Smooth muscle cell of bladder (primary cell): ENCODE measurements around the gene AGAP3. TPM values are rescaled to one million over a fixed set of nuclear protein-coding genes. Genes with fewer than 3 reads are reported as not detected.

ENCODE experiments used
- total RNA-seq: library from RNA; depleted of rRNA; stranded (reverse); fragments of >200 nt; gene quantifications from 2 replicates; pipeline ENCODE4 v1.2.3, GENCODE V29; 2014

AGAP3 gene
- 26.2 and 40.4 TPM in 2 replicates for total RNA-seq

DNA sequence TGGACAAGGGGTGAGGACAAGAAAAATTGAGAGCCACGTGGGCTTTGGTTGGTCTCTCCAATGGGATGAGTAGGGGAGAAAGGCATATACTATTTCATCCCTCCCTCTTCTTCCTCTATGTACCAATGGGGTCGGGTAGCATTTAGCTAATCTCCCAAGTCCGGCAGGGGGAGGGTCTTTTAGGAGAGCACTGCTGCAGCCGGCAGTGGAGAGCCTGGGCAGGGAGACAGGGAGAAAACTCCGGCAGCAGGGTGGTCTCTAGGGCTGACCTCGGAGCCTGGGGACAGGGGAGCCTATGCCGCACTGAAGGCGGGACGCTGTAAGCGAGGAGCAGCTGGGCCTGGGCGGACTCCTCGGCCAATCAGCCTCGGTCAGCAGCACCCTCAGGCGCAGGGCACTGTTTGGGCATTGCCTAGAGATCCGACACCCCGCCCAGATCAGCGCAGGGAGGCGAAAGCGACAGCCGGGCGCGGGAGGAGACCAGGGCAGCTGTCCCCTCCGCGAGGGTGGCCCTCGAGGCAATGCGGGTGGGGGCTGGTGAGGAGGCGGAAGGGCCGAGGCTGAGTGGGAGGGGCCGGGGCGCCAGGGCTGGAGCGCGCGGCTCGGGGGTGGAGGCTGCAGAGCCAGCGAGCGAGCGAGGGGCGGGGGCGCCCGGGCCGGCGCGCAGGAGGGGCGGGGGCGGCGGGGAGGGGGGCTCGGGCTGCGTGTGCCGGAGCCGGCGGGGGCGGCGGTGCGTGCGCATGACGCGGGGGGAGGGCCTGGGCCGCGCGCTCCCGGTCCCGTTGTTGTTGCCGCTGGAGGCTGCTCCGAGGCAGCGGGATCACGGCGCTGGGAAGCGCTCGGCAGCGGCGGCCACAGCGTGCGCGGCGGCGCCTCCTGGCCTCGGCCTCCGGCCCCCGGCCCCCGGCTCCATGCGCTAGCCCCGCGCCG is at the start of gene AGAP3:
AGAP3 (plus strand) TSS at position 785 of the 930 bp plus-strand sequence. CDS start 267 bp downstream, outside the sequence.

DNA sequence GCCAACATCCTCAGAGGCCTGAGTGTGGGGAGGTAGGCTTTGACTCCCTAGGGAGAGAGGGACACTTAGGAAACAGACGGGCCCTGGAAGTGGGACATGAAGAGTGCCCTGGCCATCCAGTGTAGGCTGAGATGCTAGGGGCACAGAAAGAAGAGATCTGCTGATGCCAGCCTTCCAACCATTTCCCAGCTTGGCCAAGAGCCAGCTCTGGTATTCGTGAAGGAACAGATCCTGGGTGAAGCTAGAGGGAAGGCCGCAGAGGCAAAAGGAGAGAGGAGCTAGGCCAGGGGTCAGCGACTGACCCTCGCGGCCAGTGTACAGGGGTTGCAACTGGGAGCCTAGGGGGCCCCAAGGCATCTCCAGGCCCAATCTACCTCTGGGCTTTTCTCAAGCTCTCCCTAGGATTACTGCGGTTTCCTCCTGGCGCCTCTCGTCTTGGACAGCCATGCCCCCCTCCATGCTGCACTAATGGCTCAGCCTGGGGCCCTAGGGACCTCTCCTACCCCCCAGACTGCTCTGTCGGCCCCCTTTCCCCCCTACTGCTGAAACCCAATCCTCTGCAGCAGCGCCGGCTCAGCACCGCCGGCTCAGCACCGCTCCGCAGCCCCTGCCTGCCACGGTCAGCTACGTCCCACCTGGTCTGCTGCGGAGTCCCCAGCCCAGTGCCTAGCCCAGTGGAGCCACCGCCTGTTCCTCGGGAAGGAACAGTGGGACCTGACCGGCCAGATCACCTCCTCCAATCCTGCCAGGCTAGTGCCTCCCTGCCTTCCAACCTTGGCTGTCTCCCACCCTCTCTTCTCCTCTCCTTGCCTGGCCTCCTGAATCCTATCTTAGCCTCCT is 38.1 kb upstream of the AGAP3 start, which contains the start of gene ASIC3:
ASIC3 (plus strand) TSS at position 556 of the 840 bp plus-strand sequence. CDS start 355 bp downstream, outside the sequence.

DNA sequence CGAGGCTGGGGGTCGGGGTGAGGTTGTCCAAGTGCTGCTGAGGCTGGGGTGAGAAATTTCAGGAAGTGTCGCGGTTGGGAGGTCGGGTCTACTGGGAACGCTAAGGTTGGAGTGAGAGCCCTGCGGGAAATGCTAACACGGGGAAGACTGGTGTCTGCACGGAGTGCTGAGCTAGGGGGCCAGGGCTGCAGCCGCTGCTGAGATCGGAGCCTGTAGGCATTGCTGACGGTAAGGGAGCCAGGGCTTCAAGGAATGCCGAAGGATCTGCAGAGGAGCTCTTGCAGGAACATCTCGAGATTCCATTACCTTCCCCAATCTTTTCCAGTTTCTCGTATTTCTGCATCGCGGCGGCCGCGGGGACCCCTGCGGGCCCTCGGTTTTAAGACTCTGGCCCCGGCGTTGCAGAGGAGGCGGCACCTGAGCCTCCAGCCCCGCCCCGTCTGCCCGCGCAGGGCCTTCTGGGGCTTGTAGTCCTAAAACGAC is 28.7 kb upstream of the AGAP3 start, which contains the start of gene CDK5:
CDK5 (minus strand) TSS at position 392 of the 483 bp plus-strand sequence; CDS start at position 343, 49 bp downstream.

DNA sequence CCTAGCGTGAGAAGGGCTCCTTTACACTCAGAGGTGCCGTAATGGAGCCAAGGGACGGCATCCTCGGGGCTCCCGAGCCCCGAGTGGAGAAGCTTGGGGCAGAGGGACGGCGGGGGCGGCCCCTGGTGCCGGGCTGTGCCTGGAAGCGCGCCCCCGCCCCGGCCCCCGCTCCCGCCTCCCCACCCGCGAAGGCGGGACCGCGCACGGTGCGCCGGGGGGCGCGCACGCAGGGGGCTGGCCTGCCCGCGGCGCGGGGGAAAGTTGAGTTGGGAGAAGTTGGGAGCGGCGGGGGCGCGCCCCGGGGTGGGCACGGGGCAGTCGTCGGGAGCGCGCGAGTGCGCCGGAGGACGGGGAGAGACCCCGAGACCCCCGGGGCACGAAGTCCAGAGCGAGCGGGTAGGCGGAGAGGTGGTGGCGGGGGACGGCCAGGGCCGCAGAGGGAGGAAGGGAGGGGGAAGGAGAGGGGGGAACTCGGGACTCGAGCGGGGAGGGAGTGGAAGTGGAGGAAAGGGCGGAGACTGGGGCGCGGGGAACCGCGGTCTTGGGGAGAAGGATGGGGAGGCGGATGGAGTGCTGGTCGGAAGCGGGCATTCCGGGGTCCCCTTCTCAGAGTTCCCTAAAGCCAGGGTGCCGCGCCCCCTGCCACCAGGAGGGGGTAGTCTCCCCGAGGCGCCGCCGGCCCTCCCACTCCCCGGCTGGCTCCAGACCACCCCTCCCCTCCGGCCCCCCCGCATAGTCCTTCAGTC is 26.7 kb upstream of the AGAP3 start, which contains the start of gene SLC4A2:
SLC4A2 (plus strand) TSS at position 223 of the 746 bp plus-strand sequence. CDS start 2,399 bp downstream, outside the sequence.

DNA sequence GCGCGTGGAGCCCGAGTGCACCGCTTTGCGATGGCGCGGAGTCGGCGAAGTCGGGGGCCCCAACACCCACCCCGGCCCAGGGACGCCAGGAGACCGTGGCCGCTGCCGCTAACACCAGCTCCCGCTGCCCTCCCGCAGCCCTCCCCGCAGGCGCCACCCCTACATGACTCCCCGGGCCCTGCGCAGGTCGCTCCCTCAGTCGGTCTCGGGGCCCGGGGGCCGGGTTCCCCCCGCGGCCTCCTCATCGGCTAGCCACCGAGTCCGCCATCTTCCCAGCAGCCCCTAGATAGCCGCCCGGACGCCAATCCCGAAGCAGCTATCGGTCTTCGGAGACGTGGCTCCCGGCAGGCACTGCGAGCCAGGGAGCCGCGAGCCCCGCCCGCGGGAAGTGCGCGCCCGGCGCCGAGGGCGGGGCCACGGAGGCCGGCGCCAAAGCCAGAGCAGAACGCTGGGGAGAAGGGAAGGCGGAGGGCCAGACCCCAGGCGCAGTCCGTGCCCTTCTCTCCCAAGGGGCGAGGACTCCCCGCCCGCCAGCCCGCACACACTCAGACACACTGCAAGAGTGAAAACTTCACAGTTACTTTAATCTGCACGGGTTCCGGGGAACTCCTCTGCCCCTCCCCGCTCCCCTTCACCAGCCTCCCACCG is 5.6 kb upstream of the AGAP3 start, which contains the start of gene FASTK:
FASTK (minus strand) TSS at position 288 of the 648 bp plus-strand sequence; CDS start at position 245, 43 bp downstream.

DNA sequence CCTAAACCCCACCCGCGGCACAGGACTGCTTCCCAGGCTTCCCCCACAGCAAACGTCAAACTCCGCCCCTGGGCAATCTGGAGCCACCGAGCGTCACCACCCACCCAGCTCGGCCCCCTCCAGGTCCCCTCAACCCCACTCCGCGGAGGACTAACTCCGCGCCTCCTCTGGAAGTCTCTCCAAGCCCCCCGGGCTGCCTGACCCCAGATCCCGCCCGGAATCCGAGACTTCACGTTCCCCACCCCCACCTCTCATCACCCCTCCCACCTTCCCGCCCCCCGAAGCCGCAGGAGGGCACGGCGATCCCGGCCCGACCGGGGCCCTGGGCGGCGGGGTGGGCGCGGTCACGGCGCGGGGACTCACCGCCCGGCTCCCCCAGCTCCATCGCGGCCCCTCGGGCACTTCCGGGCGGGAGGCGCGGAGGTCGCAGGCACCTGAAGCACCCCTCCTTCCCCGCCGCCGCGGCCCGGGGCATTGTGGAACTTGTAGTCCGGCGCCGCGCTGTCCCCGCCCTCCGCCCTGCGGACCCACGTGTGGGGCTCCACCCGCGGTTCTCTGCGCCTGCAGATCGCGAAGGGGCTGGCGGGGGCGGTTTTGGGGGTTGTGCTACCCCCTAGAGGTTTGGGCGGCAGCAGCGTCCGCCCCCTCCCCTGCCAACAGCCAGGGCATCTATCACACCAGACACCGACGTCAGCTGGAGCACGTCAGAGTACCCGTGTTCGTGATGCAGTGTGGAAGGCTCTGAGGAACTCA is 3.0 kb upstream of the AGAP3 start, which contains the start of gene TMUB1:
TMUB1 (minus strand) TSS at position 423 of the 753 bp plus-strand sequence. CDS start 930 bp downstream, outside the sequence.

DNA sequence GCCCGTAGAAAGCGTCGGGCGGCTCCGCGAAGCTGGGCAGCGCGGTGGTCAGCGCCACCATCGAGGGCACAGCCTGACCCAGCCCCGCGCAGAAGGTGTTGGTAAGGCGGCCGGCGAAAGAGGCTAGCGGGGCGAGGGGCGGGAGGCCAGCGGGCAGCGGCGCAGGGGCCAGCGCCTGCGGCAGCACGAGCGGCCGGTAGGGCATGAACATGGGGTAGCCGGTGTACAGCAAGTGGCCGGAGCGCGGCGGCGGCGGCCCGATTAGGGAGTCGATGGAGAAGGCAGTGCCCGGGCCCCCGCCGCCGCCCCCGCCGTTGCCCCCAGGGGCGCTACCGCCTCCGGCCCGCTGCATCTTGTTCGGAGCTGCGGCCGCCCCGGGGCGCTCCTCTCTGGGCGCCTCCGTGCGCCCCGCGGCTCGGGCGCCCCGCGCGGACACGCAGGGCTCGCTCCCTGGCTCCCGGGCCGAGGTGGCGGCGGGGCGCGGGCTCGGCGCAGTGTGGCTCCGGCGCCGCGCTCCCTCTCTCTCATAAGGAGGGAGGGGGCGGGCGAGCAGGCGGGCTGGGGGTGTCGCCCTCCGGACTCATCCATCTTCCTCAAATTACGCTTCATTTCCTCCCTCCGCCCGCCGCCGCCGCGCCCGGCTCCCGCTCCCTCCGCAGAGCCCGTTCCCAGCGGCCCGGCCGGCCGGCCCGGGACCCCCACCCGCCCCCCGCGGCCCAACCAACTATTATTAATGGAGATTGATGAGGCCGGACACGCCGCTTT is 81.1 kb downstream of the AGAP3 start, which contains the start of gene GBX1:
GBX1 (minus strand) TSS at position 498 of the 765 bp plus-strand sequence; CDS start at position 352, 146 bp downstream.

DNA sequence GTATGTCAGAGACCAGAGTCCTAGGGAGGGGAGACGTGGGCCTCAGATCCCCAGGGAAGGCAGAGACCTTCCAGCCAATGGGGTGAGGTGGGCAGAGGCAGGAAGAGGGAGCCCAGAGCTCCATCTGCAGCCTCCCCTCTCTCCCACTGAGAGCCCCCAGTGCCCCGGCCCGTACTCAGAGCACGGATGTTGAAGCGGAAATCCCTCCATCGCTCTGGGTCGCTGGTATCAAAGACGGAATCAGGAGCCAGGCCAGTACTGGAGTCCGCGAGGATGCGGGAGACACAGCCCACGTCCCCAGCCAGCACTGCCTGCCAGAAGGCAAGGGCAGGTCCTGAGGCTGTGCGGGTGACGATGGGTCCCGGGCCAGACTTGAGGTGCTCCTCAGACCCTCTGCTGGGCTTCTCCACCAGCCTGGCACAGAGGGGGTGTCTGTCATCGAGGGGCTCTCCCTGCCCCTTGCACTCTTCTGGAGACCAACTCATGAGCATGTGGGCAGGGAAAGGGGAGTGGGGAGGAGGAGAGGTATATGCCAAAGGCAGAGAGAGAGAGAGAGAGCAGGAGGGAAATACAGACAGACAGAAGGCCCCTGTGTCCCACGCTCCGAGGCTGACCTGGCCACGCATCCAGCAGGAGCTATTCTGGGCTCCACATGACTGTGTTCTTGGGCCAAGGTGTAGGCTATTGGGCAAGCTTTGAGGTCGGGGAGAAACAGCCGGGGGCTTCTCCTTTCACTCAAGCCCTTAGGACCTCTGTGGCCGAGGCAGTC is 100.5 kb downstream of the AGAP3 start, which contains the start of gene ASB10:
ASB10 (minus strand) TSS at position 611 of the 769 bp plus-strand sequence; CDS start at position 491, 120 bp downstream.

Other genes starting within 250 kb of the AGAP3 start
- 0.14 TPM in 1 of 2 replicates, not detected in the other for gene AOC1, start 234.0 kb upstream of the AGAP3 start, total RNA-seq
- 0.83 and 1.7 TPM in 2 replicates for gene KCNH2, start 108.2 kb upstream of the AGAP3 start, total RNA-seq
- 1.3 TPM in 2 replicates for gene NOS3, start 95.5 kb upstream of the AGAP3 start, total RNA-seq
- 0.37 TPM in 1 of 2 replicates, not detected in the other for gene ATG9B, start 62.0 kb upstream of the AGAP3 start, total RNA-seq
- gene ABCB8, start 58.0 kb upstream of the AGAP3 start, total RNA-seq, result 19.2 and 24.5 TPM in 2 replicates
- gene ASIC3, start 37.9 kb upstream of the AGAP3 start, total RNA-seq, result 0.14 and 0.37 TPM in 2 replicates
- 26.7 and 30.1 TPM in 2 replicates for gene CDK5, start 28.6 kb upstream of the AGAP3 start, total RNA-seq
- 58.6 and 78.7 TPM in 2 replicates for gene SLC4A2, start 26.9 kb upstream of the AGAP3 start, total RNA-seq
- gene FASTK, start 5.7 kb upstream of the AGAP3 start, total RNA-seq, result 74.5 and 76.1 TPM in 2 replicates
- gene TMUB1, start 3.0 kb upstream of the AGAP3 start, total RNA-seq, result 13.2 and 17.4 TPM in 2 replicates
- not detected in 2 replicates for gene GBX1, start 81.2 kb downstream of the AGAP3 start, total RNA-seq
- not detected in 2 replicates for gene ASB10, start 100.8 kb downstream of the AGAP3 start, total RNA-seq
- not detected in 2 replicates for gene H2BK1, start 124.0 kb downstream of the AGAP3 start, total RNA-seq
- gene ABCF2, start 140.7 kb downstream of the AGAP3 start, total RNA-seq, result 60.3 and 62.2 TPM in 2 replicates
- 70.1 and 101 TPM in 2 replicates for gene CHPF2, start 146.0 kb downstream of the AGAP3 start, total RNA-seq
- gene SMARCD3, start 162.2 kb downstream of the AGAP3 start, total RNA-seq, result 46.6 and 53.7 TPM in 2 replicates